HG02884 (cell line): ENCODE results near the gene TNPO1.
A peak's percentile ranks its signal among the peaks of the same experiment; 100 is the strongest.

Source experiments
- ATAC-seq: cut with Tn5 transposase; IDR thresholded peaks from one replicate; pipeline ENCODE4 v1.9.1; 2021; ENCODE audit warnings: mild to moderate bottlenecking, moderate library complexity; ENCODE audit not compliant: unreplicated experiment

Gene TNPO1

GRCh38 chr5:72817671-72818266 is 1.3 kb downstream of the TNPO1 start:
- no peak for ATAC-seq

DNA sequence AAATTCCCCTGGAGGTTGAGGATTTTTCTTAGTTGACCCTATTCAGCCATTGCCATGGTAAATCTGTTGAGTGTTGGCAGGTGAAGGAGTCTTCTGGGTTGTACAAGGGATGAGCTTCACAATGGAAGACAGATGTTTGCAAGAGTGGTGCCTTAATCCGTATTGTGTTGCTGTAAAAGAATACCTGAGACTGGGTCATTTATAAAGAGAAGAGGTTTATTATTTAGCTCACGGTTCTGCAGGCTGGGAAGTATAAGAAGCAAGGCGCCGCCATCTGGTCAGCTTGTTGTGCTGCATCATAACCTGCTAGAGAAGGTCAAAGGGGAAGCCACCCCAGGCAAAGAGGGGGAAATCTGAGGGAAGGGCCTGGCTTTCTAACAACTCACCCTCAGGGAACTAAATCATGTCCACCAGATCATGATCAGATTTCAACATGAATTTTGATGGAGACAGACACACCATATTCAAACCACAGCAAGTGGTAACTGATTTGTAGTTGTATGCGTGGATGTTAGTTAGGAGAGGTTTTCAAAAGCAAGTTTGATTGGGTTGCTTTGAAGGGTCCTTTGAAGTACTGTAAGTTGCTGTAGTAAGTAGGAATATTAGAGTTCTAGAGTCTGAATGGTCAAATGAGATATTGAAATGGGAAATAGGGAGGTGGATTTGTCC is 2.5 kb downstream of the TNPO1 start:
- ATAC-seq: no peak

DNA sequence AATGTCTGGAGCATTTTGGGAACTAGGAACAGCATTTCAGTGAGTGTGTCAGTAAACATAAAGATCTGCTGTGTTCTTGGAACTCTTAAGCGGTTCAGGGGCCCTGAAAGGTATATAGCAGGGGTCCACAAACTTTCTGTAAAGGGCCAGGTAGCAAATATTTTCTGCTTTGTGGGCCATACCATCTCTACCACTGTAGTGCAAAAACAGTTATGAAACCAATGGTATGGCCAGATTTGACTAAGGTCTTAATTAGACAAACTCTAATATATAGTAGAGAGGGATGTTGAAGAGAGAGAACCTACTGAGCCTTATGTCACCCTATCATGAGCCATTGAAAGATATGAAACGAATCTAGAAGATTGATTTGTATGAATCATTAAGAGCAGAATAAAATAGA is 5.3 kb downstream of the TNPO1 start:
- ATAC-seq: no peak

DNA sequence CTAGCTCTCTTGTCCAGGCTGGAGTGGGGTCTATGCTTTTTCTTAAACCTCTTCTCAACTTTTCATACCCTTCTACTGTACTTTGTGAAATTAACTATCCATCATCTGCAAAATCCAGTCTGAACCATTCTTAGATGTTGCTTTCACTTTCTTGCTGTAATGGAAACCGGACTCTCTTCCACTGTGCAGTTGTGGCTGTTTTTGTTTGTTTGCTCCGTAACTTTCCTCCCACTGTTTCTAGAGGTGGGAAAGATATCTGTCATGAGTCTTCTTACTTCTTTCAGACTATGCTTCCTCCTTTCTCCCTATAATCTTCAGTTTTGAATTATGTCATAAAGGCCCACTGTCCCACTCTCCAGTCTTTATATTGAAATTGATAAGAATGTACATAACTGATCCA is 6.5 kb downstream of the TNPO1 start:
- ATAC-seq: no peak

DNA sequence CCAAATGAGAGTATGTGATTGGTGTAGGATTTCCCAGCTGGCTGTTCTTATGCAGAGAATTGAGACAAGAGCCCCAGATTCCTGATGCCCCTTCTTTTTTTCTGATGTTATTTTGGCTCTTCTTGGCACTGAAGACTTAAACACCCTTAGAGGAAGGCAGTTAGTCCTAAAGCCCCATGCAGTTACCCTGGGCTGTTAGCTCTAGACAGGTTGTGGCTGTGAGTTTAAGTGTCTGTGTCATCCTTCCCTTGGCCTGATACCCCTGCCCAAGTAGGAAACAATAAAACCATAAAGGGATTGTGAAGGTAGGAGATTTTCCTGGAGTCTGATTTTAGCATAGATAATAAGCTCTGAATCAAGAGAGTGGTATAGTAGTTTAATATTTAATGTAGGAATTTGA is 13.2 kb downstream of the TNPO1 start:
- ATAC-seq: no peak

DNA sequence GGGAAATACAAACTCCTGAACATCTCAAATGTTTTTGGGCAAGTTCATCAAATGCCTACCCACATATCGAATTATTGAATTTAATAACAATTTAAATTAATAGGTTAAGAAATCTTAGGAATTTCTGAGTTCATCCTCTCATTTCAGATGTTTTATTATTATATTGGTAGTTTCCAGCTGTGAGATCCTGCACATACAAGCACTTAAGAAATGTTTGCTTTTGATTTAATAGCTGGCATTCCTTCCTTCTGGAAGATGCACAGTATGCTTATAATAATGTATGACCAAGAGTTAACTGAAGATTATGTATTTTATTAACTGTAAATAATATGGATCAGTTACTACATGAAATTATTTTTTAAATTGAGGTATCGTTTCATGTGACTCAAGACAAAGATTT is 13.9 kb downstream of the TNPO1 start:
- ATAC-seq: no peak

DNA sequence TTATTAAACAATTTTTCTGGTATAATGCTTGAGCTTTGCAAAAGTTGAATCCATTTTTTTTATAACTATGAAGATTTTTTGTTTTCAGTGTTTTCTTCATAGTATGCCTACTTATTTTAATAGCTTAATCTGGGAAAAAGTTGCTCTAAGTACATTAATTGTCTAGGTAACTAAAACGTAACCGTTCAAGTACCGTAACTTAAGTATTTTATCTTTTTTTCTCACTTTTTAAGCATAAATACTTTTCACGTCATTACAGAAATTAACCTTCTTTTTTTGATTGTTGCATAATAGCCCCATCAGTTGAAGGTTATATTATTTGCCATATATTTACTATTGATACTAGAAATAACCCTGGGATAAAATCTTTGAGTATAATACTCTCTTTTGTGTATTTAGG is 15.2 kb downstream of the TNPO1 start:
- ATAC-seq: no peak

GRCh38 chr5:72834924-72835323 is 18.5 kb downstream of the TNPO1 start:
- no peak for ATAC-seq

- ATAC-seq: no peak
Observed at GRCh38 chr5:72835633-72836032, 19.2 kb downstream of the TNPO1 start.

DNA sequence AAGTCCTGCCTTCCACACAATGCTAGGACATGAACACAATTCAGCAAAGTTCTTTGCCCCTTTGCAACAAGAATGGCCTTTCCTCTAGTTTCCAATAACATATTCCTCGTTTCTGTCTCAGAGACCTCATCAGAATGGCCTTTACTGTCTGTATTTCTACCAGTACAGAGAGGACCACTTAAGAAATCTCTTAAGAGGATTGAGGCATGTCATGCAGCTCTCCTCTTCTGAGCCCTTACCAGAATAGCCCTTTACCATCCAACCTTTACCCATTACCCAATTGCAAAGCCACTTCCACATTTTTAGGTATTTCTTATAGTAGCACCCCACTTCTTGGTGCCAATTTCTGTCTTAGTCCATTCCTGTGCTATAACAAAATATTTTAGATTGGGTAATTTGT is 20.3 kb downstream of the TNPO1 start:
- no peak for ATAC-seq

GRCh38 chr5:72837524-72838096 is 21.1 kb downstream of the TNPO1 start:
- ATAC-seq: no peak

- no peak for ATAC-seq
Observed at GRCh38 chr5:72840041-72840440, 23.6 kb downstream of the TNPO1 start.

GRCh38 chr5:72841756-72842535 is 25.5 kb downstream of the TNPO1 start:
- no peak for ATAC-seq

GRCh38 chr5:72842816-72843215 is 26.4 kb downstream of the TNPO1 start:
- no peak for ATAC-seq

DNA sequence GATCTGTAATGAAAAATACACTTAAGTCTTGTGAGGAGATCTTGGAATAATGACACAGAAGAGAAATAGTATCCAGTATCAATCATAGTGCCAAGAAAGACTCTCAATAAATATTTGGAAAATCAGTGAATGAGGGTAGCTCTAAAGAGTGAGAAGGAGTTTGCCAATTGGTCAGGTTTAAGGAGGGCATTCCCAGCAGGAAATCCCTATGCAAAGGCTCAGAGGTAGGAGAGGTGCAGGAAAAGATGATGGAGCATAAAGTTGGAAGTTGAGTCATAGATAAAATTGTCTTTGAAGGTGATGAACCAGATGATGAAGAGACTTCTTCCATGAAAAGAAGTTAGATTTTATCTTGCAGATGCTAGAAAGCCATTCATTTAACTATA is 27.8 kb downstream of the TNPO1 start:
- no peak for ATAC-seq

DNA sequence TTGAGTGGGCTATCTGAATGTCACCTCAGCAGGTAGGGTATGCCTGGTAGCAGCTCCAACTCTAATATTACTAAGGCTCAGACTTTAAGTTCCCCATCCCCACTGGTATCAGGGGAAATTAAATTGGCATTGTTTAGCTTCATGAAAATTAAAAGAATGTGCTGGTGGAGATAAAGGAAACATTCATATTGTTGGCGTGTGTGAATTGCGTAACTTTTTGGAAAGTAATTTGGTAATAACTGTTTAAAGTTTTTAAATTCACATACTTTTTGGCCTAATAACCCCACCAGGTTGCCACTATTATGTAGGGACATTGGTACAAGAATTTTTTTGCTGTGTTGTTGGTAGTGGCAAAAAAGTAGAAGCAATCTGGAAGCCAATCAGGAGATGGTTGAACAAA is 29.4 kb downstream of the TNPO1 start:
- ATAC-seq: no peak

DNA sequence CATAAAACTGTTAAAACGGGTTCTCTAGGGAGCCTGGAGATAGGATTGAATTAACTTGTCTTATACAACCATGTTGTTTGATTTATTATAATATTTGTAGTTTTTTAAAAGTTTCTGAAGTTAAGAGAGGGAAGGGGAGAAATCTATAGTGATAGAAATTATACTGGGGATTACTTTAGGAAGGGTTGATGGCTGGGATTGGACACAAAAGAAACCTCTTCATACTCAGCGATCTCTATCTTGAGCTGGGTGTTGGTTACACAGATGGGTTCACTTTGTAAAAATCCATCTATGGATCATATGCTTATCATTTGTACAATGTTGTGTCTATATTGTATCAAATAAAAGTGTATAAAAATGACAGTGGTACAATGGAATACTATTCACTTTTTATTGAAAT is 30.0 kb downstream of the TNPO1 start:
- no peak for ATAC-seq

DNA sequence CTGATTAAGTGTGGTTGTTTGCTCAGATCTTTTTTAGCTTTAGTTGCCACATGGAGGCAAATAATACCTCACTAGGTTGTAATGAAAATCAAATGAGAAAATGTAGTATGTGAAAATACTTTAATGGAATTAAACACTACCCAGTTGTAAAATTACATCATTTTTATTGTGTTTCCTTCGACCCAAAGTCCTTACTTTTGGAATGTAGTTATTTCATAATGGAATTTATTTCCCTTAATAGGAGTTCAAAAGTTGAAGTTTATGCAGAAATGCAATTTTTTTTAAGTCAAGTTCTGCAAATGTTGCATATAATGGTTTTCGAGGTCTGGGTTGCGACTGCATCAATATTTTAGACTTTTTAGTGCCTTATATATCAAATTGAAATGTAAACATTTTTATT is 31.0 kb downstream of the TNPO1 start:
- no peak for ATAC-seq

DNA sequence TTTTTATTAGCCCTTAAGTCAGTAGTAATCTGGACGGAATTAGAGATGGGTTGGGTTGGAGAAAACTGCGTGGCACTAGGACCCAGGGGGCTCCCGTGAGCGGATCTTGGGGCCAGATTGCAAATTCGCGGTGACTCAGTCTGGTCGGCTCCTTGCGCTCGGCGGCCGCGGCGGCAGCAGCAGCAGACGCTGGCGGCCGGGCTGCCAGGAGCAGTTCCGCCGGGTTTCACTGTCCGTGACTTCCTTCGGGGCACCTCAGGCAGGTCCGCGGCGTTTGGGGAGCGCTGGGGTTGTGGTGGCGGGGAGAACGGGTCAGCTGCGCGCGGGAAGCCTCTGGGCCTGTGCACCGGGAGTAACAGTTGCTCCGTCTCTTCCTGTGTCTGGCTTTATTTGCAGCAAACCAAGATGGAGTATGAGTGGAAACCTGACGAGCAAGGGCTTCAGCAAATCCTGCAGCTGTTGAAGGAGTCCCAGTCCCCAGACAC is 31.6 kb downstream of the TNPO1 start:
- ATAC-seq: peak; percentile 73

DNA sequence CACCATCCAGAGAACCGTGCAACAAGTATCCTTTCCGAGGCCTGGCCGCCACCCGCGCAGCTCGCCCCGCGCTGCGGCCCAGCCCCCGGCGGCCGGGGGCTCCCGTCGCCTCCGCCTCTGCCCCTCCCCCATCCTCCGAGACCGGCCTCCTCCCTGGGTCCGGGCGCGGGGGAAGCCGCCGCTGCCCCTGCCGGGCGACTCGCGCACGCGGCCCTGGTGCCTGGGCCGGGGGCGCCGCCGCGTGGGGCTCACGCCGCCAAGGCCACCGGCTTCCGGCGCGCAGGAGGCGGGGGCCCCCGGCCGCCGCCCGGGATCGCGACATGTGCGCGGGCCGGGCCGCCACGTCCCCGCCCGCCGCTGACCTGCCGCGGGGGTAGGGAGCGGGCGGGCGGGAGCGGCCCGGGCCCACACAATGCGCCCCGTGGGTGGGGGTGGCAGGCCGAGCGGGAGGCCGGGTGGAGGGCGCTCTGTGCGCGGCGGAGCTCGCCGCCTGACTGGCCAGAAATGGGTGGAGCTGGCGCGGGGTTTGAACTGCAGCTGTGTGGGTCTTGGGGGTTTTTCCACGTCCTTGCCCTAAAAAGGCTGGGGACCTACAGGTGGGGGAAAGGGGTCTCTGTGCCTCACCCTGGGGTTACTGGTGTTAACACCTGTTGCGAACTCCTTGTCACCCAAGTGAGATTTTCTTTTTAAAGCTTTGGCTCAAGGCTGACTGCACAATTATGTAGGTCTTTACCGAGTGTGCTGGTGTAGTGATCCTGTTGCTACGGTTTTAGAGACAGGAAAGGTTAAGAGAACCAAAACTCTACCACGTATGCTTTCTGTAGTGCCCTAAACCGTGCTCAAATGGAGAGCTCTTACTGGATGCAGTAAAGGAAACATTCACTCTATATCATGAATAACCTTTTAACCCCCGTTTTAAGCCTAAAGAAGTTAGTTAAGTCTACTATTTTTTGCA is 32.3 kb downstream of the TNPO1 start:
- peak; percentile 58 for ATAC-seq

GRCh38 chr5:72849546-72849945 is 33.1 kb downstream of the TNPO1 start:
- ATAC-seq: no peak
